Measurements from ENCODE around the gene PDLIM1.
"Not testable (repeated sequence)": the region's sequence is repeated elsewhere in the genome, so short reads cannot be mapped to it uniquely, and the experiment has no call there.

Gene PDLIM1

DNA sequence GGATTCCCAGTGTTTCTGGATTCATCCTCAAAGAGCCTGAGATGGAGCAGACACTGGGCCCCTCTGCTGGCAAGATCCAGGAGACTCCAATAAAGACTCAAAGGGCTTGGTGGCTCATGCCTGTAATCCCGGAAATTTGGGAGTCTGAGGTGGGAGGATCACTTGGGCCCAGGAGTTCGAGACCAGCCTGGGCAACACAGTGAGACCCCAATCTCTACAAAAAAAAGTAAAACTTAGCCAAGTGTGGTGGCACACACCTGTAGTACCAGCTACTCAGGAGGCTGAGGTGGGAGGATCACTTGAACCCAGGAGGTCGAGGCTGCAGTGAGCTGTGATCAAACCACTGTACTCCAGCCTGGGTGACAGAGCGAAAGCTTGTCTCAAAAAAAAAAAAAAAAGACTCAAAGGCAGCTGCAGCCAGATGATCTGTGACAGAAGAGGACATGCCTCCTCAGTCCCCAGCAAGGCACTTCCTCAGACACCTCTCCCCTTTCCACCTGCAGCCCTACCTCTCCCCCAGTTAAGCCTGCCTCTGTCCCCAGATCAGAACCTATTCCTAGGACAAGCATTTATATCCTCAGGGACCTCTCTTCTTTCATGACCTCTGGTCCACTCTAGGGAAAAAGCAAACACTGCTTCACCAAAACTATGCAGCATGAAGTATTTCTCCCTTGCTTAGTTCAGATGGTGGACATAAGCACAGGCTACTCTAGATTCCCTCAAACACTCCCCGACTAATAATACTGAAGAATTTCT is 27.9 kb downstream of the PDLIM1 start:
- DNase-seq, result no peak

DNA sequence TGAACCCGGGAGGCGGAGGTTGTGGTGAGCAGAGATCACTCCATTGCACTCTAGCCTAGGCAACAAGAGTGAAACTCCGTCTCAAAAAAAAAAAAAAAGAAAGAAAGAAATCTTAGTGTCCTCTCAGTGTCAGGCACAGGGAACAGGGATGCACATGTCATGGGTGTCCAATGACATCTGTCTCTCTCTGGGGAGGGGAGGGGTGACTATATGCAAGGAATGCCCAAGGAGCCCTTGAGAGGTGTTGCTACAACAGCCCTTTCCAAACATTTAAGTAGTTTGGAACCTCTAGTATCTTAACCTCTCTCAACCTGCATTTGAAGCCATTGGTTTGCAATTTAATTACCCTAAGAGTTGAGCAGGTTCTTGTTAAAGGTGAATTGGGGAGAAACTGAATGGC is 28.9 kb downstream of the PDLIM1 start:
- no peak for DNase-seq

DNA sequence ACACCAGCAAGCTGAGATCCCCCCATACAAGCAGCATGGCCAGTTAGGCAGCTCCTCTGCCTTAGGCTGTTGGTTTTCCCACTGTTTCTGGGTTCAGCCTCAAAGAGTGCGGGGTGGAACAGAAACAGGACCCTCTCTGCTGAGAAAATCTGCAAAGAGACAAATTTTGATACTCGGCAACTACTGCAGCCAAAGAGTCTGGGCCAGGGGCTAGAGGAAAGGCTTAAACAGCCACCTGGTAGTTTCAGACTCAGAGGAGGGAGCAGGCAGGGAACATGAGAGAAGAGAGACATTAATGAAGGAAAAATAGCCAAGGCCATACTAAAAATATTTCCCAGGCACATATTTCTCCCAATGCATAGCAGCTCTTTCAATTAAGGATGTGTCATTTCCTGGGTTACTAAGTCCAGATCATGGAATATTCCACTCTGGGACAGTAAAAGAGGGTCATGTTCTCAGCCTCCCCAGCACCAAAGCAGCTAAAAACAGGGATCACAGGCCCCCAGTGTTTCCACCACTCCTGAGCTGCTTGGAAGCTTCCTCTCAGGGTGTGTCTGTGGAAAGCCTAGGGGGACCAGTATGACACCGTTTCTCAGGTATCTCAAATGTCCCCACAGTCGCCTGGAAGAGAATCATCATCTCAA is 29.8 kb downstream of the PDLIM1 start:
- DNase-seq, result no peak

DNA sequence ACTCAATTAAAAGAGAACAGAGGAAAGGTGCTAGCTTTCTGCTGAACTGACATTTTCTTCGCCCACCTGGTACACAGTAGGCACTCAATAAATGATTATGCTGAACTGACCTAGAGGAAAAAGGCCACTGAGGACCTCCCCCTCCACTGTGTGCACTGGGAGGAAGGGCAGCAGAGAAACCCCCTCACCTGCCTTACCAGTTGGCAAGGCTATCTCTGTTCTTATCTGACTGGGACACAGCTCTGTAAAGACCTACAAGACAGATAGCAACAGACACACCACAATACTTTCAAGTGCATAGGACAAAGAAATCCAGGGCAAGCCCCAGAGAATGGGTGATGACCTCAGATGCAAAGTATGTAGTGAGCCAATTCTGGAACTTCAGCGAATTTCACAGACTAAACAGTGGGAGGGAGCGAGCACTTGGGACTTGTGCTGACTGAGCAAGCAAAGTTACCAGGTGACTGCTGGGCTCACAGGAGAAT is 30.4 kb downstream of the PDLIM1 start:
- DNase-seq, result no peak

DNA sequence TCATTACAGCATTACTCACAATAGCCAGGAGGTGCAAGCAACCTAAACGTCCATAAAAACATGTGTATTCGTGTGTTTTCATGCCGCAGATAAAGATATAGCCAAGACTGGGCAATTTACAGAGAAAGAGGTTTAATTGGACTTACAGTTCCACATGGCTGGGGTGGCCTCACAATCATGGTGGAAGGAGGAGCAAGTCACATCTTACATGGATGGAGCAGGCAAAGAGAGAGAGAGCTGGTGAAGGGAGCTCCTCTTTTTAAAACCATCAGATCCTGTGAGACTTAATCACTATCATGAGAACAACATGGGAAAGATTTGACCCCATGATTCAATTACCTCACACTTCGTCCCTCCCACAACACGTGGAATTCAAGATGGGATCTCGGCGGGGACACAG is 33.0 kb downstream of the PDLIM1 start:
- DNase-seq, result no peak

DNA sequence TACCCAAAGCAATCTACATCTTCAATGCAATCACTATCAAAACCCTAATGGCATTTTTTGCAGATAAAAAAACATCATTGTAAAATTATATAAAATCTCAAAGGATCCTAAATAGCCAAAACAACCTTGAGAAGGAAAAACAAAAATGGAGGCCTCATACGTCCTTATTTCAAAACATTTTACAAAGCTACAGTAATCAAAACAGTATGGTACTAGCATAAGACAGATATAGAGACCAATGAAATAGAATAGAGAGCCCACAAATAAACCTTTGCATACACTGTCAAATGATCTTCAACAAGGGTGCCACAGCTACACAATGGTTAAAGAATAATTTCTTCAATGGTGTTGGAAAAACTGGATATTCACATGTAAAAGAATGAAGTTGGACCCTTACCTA is 34.5 kb downstream of the PDLIM1 start:
- no peak for DNase-seq

DNA sequence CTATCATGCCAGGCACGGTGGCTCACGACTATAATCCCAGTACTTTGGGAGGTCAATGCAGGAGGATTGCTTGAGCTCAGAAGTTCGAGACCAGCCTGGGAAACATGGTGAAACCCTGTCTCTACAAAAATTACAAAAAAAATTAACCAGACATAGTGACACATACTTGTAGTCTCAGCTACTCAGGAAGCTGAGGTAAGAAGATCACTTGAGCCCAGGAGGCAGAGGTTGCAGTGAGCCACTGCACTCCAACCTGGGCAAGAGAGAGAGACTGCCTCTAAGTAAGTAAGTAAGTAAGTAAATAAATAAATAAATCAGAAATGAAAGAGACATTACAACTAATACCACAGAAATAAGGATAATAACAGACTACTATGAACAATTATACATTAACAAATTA is 36.2 kb downstream of the PDLIM1 start:
- DNase-seq, result no peak

DNA sequence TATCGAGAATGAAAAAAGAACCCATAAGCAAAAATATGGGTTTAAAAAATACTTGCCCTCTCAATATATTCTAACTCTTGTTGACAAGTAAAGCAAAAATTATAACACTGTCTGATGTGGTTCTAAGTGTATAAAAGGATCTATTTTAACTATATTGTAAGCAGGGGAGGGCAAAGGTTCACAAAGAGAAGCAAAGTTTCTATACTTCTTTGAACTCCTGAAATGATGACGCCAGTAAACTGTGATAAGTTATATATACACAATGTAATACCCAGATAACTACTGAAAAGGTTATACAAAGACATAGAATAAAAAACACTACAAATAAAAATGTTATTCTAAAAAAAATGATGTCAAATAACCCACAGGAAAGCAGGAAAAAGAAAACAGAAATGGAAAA is 37.1 kb downstream of the PDLIM1 start:
- DNase-seq, result no peak

DNA sequence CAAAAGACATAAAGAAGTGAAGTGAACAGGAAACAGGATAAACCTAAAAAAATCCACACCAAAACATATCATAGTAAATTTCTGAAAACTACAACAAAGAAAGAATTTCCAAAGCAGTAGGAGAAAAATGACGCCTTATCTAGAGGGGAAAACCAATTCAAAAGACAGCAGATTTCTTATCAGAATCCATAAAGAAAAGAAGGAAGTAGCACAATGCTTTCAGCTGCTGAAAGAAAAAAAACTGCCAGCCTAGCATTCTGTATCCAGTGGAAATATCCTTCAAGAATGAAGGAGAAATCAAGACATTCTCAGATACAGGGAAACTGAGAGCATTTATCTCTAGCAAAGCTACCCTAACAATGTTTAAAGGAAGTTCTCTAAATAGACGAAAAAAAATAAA is 37.8 kb downstream of the PDLIM1 start:
- no peak for DNase-seq

DNA sequence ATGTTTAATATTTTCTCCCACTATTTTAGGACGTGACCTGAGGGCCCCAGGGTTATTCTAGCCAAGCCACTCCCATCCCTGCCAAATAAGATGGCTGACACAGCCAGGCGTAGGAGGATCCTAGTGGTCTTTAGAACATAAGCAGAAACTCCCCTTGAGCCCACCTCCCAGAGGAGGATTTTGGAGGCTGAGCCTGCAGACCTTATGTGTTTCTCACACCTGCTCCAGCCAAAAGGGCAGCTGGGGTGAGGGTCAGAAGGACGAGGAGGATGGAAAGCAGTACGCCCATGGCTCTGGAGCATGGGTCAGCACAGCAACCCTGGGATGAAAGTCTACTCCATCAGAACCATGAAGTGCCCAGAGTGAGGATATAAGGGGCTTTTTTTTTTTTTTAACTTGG is 39.9 kb downstream of the PDLIM1 start:
- DNase-seq, result no peak

DNA sequence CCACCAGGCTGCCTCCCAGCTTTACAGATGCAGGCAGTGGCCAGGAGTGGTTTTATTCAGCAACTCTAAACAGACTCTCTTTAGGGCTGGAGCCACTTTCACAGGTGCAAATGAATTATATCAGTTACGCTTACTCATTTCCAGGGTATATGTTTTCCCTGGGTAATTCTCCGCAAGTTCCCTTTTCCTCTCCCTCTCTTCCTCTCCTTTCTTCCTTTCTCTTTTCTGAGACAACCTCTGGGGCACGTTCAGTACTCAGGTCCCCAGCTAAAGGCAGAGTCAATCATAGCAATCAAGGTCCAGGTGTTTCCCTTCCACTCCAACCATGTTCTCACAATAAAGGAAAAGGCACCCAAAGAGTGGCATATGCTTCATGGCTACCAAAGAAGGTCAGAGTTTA is 41.3 kb downstream of the PDLIM1 start:
- no peak for DNase-seq

DNA sequence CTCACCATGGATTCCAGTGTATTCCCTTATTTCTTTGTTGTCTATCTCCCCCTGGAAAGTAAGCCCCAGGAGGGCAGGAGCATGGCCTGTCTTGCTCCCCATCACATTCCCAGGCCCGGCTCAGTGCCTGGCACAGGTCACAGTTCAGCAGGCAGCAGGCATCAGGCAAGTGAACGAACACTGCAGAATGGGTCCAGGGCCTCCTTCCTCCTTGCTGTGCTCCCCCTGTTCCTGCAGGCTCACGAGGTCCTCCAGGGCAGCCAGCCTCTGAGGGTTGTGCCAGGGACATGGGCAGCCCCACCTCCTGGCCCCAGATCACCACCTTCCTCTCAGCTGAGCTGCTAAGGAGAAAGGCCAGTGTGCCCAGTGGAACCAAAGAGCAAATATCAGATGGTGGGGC is 41.8 kb downstream of the PDLIM1 start:
- DNase-seq, result no peak

DNA sequence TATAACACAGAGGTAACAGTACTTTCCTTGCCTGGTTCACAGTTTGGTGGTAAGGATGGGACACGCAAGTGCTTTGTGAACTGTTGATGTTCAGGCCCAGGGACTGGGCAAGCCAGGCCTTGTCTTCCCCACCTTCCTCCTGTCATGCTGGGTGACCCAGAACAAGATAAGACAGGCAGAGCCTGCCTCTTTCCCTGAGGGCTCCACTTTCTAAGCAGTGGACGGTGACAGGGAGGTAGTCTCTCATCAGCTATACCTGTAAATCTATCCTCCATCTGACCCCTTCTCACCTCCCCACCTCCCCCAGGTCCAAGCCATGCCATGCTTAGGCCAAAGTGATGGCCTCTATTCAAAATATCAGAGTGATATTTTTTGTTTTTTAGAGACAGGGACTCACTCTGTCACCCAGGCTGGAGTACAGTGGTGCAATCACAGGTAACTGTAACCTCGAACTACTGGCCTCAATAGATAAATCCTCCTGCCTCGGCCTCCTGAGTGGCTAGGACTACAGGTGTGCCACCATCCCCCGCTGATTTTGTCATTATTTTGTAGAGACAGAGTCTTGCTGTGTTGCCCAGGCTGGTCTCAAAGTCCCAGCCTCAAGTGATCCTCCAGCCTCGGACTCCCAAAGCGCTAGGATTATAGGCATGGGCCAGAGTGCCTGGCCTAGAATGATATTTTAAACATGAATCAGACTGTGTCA is 42.8 kb downstream of the PDLIM1 start:
- DNase-seq, result no peak

DNA sequence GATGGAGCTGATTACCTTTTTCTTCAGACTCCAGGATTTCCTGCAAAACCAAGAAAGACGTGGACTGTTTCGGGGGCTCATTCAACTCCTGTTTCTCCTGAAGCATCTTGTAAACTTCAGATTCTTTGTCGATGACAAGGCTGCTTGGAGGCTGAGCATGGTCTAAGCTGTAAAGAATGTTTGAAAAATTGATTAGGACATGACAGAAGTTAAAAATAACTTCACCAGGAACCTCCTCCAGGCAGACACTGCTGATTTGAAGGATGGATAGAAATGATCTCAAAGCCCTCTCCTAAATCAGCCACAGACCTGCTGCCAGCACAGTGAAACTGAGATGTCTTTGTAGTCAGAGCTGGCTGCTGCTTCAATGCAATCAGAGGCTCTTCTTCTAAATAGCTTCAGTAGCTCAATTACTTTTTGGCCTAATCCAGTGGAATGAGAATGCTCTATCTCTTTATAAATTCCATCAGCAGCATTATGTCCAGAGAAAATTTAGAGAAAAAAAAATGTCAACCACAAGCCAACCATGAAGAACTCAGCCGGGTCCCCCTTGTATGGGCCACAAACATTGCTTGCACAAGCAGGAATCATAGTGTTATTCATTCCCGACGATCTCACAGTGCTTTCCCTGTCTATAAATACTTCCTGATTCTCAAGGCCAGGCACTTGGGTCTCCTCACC is 43.5 kb downstream of the PDLIM1 start:
- no peak for DNase-seq

DNA sequence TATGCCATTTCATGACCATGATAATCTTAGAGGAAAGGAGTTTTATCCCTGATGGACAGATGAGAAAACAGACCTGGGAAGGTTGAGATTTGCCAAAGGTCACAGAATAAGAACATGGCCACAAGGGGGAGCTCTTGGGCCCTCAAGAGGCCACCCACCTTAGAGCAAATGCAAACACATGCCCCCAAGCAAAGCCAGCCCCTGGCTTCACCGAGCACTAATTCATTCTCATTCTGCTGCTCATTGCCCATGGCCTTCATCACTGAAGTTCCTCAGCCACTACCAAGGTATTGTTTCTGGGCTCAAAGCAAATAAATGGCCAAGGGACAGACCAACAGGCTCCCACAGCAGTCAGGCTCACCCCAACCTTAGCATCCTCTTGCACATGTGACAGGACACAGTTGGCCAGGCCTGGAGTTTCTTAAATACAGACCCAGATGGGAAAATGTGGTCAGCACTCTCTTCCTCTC is 44.2 kb downstream of the PDLIM1 start:
- peak; percentile 47 for DNase-seq

DNA sequence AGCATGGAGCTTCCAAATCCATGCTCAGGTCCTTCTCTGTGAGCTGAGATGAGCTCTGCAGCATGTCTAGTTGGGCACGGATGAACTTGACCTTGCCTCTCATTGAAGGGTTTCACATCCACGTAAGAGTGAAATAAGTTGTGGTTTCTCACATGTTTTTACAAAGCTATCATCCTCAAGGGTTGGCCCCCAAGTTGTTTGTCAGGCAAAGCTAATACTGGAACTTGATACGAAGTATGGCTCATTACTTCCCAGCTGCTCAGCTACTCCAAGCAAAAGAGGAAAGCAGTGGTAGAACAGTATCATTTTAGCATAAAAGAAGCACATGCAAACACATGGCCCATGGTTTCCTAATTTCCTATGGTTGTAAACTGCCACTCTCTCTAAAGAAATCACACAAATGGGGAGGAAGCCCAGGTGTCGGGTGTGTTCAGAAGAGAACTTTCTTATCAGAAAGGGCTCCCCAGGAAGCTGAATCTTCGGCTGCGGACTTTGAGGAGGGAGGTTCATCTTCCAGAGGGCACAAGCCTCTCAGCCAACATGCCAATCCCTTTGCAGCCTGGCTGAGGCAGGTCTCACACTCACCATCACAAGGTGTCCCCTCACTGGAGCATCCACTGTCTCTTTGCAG is 45.3 kb downstream of the PDLIM1 start:
- DNase-seq, result no peak

DNA sequence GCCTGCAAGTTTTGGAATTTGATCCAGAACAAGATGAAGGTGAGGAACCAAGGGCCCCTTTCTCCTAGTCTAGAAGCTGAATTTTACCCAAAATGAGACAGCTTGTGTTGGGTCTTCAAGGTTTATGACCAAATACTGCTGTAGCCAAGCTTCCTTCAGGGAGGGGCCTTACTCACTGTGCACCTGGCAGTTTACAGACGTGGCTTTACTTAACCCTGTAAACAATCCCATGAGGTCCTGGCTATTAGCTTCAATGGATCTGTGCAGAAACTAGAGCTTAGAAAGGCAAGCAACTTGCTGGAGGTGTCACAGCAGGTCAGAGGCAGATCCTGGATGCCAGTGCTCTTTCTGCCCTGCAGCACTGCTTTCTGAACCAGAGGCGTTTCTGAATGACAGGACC is 46.7 kb downstream of the PDLIM1 start:
- no peak for DNase-seq

DNA sequence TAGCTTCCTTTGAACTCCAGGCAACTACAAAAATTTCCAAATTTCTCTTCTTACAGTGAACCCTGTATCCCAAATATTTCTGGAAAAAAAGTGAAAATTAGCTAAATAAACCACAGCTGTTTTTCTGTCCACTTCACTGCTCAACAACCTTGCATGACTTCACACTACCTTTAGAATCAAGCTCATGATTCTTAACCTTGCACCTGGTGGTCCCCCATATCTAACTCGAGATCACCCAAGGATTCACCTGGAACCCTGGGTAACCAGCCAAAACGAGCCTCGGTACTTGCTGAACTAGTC is 47.5 kb downstream of the PDLIM1 start:
- DNase-seq, result no peak

DNA sequence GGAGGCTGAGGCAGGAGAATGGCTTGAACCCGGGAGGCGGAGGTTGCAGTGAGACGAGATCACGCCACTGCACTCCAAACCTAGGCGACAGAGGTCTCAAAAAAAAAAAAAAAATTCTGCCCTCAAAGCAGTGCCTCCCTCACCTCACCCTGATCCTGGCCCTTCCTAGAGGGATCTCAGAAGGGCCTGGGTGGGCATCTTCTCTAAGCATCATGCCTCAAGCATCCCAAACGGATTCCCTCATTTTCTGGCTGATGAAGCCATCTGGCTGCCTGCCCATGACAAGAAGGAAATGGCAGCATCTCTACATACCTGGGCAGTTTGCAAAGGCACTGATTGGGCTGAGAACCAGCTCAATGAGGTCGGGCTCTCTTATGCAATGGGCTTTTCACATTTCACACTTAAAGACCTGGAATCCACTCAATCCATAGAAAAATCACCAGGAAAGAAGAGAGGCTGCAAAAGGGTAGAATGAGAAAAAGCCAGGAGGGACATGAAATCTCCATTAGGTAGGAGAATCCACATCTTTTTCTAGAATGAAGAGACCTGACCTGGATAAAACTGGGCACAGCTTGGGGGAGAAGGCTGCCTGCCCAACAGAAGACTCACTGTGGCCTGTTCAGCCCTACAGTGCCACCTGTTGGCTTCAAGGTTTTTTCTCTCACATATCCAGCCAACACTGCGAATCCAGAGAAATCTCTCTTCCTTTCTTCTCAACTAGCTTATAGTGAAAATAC is 48.1 kb downstream of the PDLIM1 start:
- peak; percentile 40 for DNase-seq

DNA sequence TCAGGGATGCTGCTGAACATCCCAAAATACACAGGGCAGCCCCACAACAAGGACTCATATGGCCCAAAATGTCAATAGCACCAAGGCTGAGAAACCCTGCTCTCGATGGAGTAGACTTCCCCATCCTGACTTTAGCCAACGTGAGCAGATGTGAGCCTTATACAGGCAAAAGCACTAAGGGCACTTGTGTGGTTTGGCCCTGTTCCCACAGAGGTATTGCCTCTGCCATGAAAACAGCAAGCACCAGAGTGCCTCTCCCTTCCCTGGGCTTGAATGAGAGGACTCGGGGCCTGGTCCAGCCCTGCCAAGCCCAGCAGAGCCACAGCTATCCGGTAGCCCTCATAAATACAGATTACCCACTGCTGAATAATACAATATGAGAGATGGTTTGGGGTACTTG is 49.3 kb downstream of the PDLIM1 start:
- DNase-seq, result peak; percentile 72

DNA sequence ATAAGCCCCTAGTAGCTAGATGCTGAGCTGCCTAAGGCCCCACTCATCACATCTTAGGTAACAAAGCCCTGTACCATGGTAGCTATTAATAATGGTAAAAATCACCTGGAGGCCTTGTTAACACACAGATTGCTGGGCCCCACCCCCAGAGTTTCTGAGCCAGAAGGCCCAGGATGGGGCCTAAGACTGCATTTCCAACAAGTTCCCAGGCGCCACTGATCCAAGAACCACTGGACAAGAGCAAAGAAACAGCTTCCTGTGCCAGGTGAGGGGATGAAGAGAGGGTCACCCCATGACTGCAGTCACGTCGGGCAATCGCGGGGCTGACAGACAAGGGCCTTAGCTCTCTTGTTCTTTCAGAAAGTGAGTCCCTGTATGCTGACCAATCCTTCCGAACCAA is 50.0 kb downstream of the PDLIM1 start:
- no peak for DNase-seq

DNA sequence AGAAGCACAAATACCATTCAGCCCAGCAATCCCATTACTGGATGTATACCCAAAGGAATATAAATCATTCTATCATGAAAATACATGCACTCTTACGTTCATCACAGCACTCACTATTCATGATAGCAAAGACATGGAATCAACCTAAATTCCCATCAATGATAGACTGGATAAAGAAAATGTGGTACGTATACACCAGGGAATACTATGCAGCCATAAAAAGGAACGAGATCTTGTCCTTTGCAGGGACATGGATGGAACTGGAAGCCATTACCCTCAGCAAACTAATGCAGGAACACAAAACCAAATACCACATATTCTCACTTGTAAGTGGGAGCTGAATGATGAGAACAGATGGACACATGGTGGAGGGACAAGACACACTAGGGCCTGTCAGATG is 50.7 kb downstream of the PDLIM1 start:
- DNase-seq, result not testable (repeated sequence)
